HCT116 (cell line): ENCODE results near the gene PLD2. TPM values are rescaled to one million over a fixed set of nuclear protein-coding genes. Genes with fewer than 3 reads are reported as not detected.
"Not testable (repeated sequence)": the region's sequence is repeated elsewhere in the genome, so short reads cannot be mapped to it uniquely, and the experiment has no call there.

Experiments
- ATAC-seq: fragments of 200-7000 bp; cut with Tn5 transposase; 2 replicates; pipeline ENCODE4 v1.9.1; 2020; ENCODE audit warnings: mild to moderate bottlenecking, moderate library complexity
- BruUV-seq: library from RNA; stranded (reverse); fragments of 400-500 nt; replicated peaks from 2 replicates; lab custom pipeline; 2021; lab: Mats Ljungman, UMichigan
- CTCF ChIA-PET: fragments of 300-600 bp; sonication (Branson Sonifier 250); formaldehyde crosslinking; loops from one replicate; lab custom pipeline; 2021; ENCODE audit warnings: antibody characterized with exemption; lab: Charles Lee
- POLR2A ChIA-PET: fragments of 300-600, 350-600 bp; sonication (Branson Sonifier 250); formaldehyde crosslinking; loops from one replicate; lab custom pipeline; 2021; ENCODE audit warnings: antibody characterized with exemption; lab: Charles Lee
- RAD21 ChIA-PET, 2 experiments: fragments of 300-600 bp; sonication (Branson Sonifier 250); formaldehyde crosslinking; loops; one replicate each; lab custom pipeline; 2023; ENCODE audit warnings: low total read pairs in 2 of 2; ENCODE audit not compliant: uncharacterized antibody in 2 of 2, unreplicated experiment in 2 of 2, low non-redundant PET in 1 of 2; lab: Charles Lee
- DNase-seq: peaks from one replicate; pipeline ENCODE4 v3.0.0-alpha.2; 2010; ENCODE audit warnings: low read depth, low spot score
- H2AFZ ChIP-seq: fragments of 200-600 bp; shearing (Covaris generic), sonication (generic); 2 replicates; pipeline ENCODE4 v1.6.1; 2017; ENCODE audit warnings: low read depth, mixed run types, mixed read lengths, antibody characterized with exemption, low read length; ENCODE audit not compliant: poor library complexity, severe bottlenecking
- H3K27ac ChIP-seq: 2 replicates; pipeline ENCODE4 v1.5.1; 2012; ENCODE audit warnings: low read depth, low read length
- H3K27me3 ChIP-seq: fragments of 200-600 bp; sonication (generic); 2 replicates; pipeline ENCODE4 v1.6.1; 2016; ENCODE audit warnings: mixed run types, low read length, mixed read lengths; ENCODE audit not compliant: insufficient read depth
- H3K36me3 ChIP-seq, 2 experiments: fragments of 200-500 bp in 1 of 2; fragments of 200-600 bp in 1 of 2; sonication (Bioruptor generic) in 1 of 2; sonication (generic) in 1 of 2; 2 replicates each; pipeline versions ENCODE4 v1.5.1 to v1.6.1; 2014 to 2016; ENCODE audit warnings: low read length in 2 of 2, inconsistent platforms in 1 of 2, mixed read lengths in 1 of 2, mixed run types in 1 of 2; ENCODE audit not compliant: insufficient read depth in 2 of 2, control insufficient read depth in 1 of 2
- H3K4me1 ChIP-seq, 2 experiments: fragments of 200-600 bp in 1 of 2; sonication (generic) in 1 of 2; 2 replicates each; pipeline versions ENCODE4 v1.5.1 to v1.6.1; 2012 to 2017; ENCODE audit warnings: low read length in 2 of 2, inconsistent platforms in 1 of 2, mild to moderate bottlenecking in 1 of 2, mixed read lengths in 1 of 2, mixed run types in 1 of 2, moderate library complexity in 1 of 2; ENCODE audit not compliant: insufficient read depth in 2 of 2, control insufficient read depth in 1 of 2
- H3K4me2 ChIP-seq: fragments of 200-600 bp; sonication (generic); 2 replicates; pipeline ENCODE4 v1.6.1; 2017; ENCODE audit warnings: mixed run types, low read length, mixed read lengths
- H3K4me3 ChIP-seq, 2 experiments: fragments of 200-600 bp in 1 of 2; sonication (generic) in 1 of 2; replicated peaks in 1 of 2; 2 replicates each; pipeline ENCODE4 v1.5.1; 2011 to 2016; ENCODE audit warnings: low read length in 2 of 2, control low read depth in 1 of 2, low read depth in 1 of 2, mild to moderate bottlenecking in 1 of 2, mixed read lengths in 1 of 2, mixed run types in 1 of 2
- H3K79me2 ChIP-seq: fragments of 200-600 bp; sonication (generic); 2 replicates; pipeline ENCODE4 v1.6.1; 2017; ENCODE audit warnings: mild to moderate bottlenecking, mixed run types, low read length, moderate library complexity, mixed read lengths; ENCODE audit not compliant: insufficient read depth
- H3K9ac ChIP-seq: fragments of 200-600 bp; sonication (generic); 2 replicates; pipeline ENCODE4 v1.6.1; 2016; ENCODE audit warnings: low read length, mixed read lengths
- H3K9me2 ChIP-seq: fragments of 200-600 bp; sonication (generic), shearing (Covaris generic); 2 replicates; pipeline ENCODE4 v1.6.1; 2017; ENCODE audit warnings: mixed run types, mild to moderate bottlenecking, moderate library complexity; ENCODE audit not compliant: insufficient read depth
- H3K9me3 ChIP-seq, 2 experiments: fragments of 200-500 bp in 1 of 2; fragments of 200-600 bp in 1 of 2; sonication (Bioruptor generic) in 1 of 2; sonication (generic) in 1 of 2; 2 replicates each; pipeline ENCODE4 v1.6.1; 2014 to 2017; ENCODE audit warnings: low read length in 2 of 2, mixed read lengths in 2 of 2, inconsistent platforms in 1 of 2, low read depth in 1 of 2, mild to moderate bottlenecking in 1 of 2, mixed run types in 1 of 2, moderate library complexity in 1 of 2; ENCODE audit not compliant: control insufficient read depth in 1 of 2, insufficient read depth in 1 of 2
- H4K20me1 ChIP-seq: fragments of 200-600 bp; sonication (generic), shearing (Covaris generic); 2 replicates; pipeline ENCODE4 v1.6.1; 2017; ENCODE audit warnings: mixed run types, mild to moderate bottlenecking, moderate library complexity; ENCODE audit not compliant: insufficient read depth
- ATF3 ChIP-seq: IDR thresholded peaks from 2 replicates; pipeline ENCODE4 v1.6.1; 2012
- CEBPB ChIP-seq: IDR thresholded peaks from 2 replicates; pipeline ENCODE4 v1.6.1; 2012; ENCODE audit warnings: low read depth
- EGR1 ChIP-seq: IDR thresholded peaks from 2 replicates; pipeline ENCODE4 v1.6.1; 2012; ENCODE audit warnings: low read depth
- FOSL1 ChIP-seq: IDR thresholded peaks from 2 replicates; pipeline ENCODE4 v1.6.1; 2012; ENCODE audit warnings: low read depth
- POLR2A ChIP-seq: IDR thresholded peaks from 2 replicates; pipeline ENCODE4 v1.7.0; 2011; ENCODE audit warnings: borderline replicate concordance; ENCODE audit not compliant: insufficient read depth, insufficient read length; ENCODE audit errors: extremely low read depth
- POLR2AphosphoS5 ChIP-seq: IDR thresholded peaks from 2 replicates; pipeline ENCODE4 v1.6.1; 2011; ENCODE audit warnings: mild to moderate bottlenecking, low read depth, low read length, moderate library complexity
- RAD21 ChIP-seq: IDR thresholded peaks from 2 replicates; pipeline ENCODE4 v1.6.1; 2012; ENCODE audit warnings: low read depth, mild to moderate bottlenecking
- SIN3A ChIP-seq: IDR thresholded peaks from 2 replicates; pipeline ENCODE4 v1.6.1; 2012; ENCODE audit warnings: low read depth
- ZBTB33 ChIP-seq: IDR thresholded peaks from 2 replicates; pipeline ENCODE4 v1.6.1; 2011; ENCODE audit warnings: mild to moderate bottlenecking, low read length, moderate library complexity; ENCODE audit not compliant: insufficient replicate concordance; ENCODE audit errors: extremely low read depth
- ZFX ChIP-seq: fragments of 450-650 bp; IDR thresholded peaks from 2 replicates; pipeline ENCODE4 v1.6.1; 2017
- ZNF274 ChIP-seq: fragments of 200-500 bp; sonication (Bioruptor generic); IDR thresholded peaks from 2 replicates; pipeline ENCODE4 v1.6.1; 2014; ENCODE audit warnings: mild to moderate bottlenecking, low read depth, low read length, inconsistent platforms
- intact Hi-C: fragments of 100-400 bp; cut with micrococcal nuclease; formaldehyde crosslinking; loops from 2 replicates; pipeline ENCODE4 v1.10.0; 2022
- total RNA-seq: library from RNA; stranded (reverse); gene quantifications from one replicate; pipeline ENCODE4 v1.2.1, GENCODE V29; 2021; ENCODE audit not compliant: unreplicated experiment

Gene PLD2
- total RNA-seq, 1 experiment from 2014 or later, result 47.7 TPM

- peaks cover 46% of the 10 kb centered on the region for H3K79me2 ChIP-seq
- DNase-seq, RAD21 ChIA-PET, H3K9me3 ChIP-seq, H2AFZ ChIP-seq, BruUV-seq, POLR2A ChIA-PET, H3K9me2 ChIP-seq, CTCF ChIA-PET, H3K36me3 ChIP-seq, H4K20me1 ChIP-seq, H3K27me3 ChIP-seq: not testable (repeated sequence)
- intact Hi-C loops, result loop anchor here (10.0 kb wide), 1 partner anchor 52 kb away; no protein-coding TSS in a partner anchor
- H3K27ac ChIP-seq, result peak overlapping the region; percentile 98
- ATAC-seq, result peak; percentile 43
- peaks cover 16 to 24% of the 10 kb centered on the region in 2 experiments for H3K4me1 ChIP-seq
- peak overlapping the region; percentile 71 for H3K4me2 ChIP-seq
- peak overlapping the region; percentile 28 to 71; a peak in 3 of 4 replicates for H3K4me3 ChIP-seq
- H3K9ac ChIP-seq, result peak overlapping the region; percentile 78
These were observed 25.9 kb downstream of the PLD2 start for GRCh38 chr17:4832829-4833177.

GRCh38 chr17:4833178-4833940 lies 26.4 kb downstream of the PLD2 start, which contains the start of gene MINK1:
Gene MINK1 (plus strand): TSS chr17:4833340. CDS start chr17:4833584, 244 bp downstream.
- no peak within 1 kb of the TSS for H2AFZ ChIP-seq
- no peaks in the 10 kb centered on the region for H3K9me3 ChIP-seq
- H3K79me2 ChIP-seq, result peaks cover 51% of the 10 kb centered on the region
- no peaks in the 10 kb centered on the region for H3K9me2 ChIP-seq
- no peaks in the 10 kb centered on the region for H4K20me1 ChIP-seq
- peak within 1 kb of the TSS; percentile 98 for H3K27ac ChIP-seq
- DNase-seq (peak; percentile 87), ATAC-seq (peak; percentile 93)
- peak within 1 kb of the TSS; percentile 71 for H3K4me2 ChIP-seq
- BruUV-seq, result no TSS peak
- peaks cover 3 to 10% of the 10 kb centered on the region in 2 experiments; a peak in 1 of 4 replicates for H3K36me3 ChIP-seq
- H3K9ac ChIP-seq, result peak within 1 kb of the TSS; percentile 78
- POLR2A ChIA-PET, result no interaction called here
- CTCF ChIA-PET, result no interaction called here
- H3K4me1 ChIP-seq, result peaks cover 16 to 24% of the 10 kb centered on the region in 2 experiments
- RAD21 ChIA-PET, result no interaction called here
- no peaks in the 10 kb centered on the region for H3K27me3 ChIP-seq
- intact Hi-C loops, result loop anchor here (10.0 kb wide), 1 partner anchor 51 kb away; no protein-coding TSS in a partner anchor
- TF ChIP-seq ZBTB33 (peak; percentile 83), RAD21 (no peak), ZNF274 (no peak), ATF3 (no peak), EGR1 (peak; percentile 54; the same call in 1 of the 2 replicates), POLR2A (peak; percentile 81), SIN3A (peak; percentile 23; the same call in 1 of the 2 replicates), POLR2AphosphoS5 (peak; percentile 85), CEBPB (no peak), ZFX (peak; percentile 37; the same call in 1 of the 2 replicates), FOSL1 (no peak)
- H3K4me3 ChIP-seq, result peak within 1 kb of the TSS; percentile 71 to 93
